GM06990 (cell line): Measurements from ENCODE around the gene FLNC.

Experiments
- DNase-seq: peaks from one replicate; pipeline ENCODE4 v3.0.0-alpha.2; 2011; ENCODE audit not compliant: insufficient read length; ENCODE audit errors: extremely low read depth
- H3K27me3 ChIP-seq: replicated peaks from 2 replicates; pipeline ENCODE4 v1.6.0; 2011; ENCODE audit warnings: low read length; ENCODE audit not compliant: control insufficient read depth, insufficient read depth
- H3K36me3 ChIP-seq: 2 replicates; pipeline ENCODE4 v1.5.1; 2011; ENCODE audit warnings: low read length; ENCODE audit not compliant: control insufficient read depth, insufficient read depth
- H3K4me3 ChIP-seq: replicated peaks from 2 replicates; pipeline ENCODE4 v1.5.1; 2011; ENCODE audit warnings: low read depth, mild to moderate bottlenecking, control low read depth, low read length
- CTCF ChIP-seq: IDR thresholded peaks from 2 replicates; pipeline ENCODE4 v1.5.1; 2011; ENCODE audit warnings: low read length, control low read depth, mild to moderate bottlenecking, inconsistent platforms; ENCODE audit not compliant: insufficient read depth, poor library complexity, severe bottlenecking

The FLNC gene

DNA sequence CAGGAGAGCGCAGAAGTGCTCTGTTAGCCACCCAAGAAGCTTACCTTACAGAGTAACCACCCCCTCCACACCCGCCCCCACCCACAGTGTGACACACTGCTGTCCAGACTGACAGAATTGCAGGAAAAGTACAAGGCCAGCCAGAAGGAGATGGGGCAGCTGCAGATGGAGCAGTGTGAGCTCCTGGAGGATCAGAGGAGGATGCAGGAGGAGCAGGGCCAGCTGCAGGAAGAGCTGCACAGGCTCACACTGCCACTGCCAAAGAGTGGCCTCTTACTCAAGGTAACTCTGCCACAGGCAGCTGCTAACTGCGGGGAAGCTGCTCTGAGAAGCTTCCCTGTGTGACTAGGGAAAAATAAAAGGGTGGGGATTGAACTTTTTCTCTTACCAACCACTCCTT, 20.8 kb upstream of the FLNC start:
- no peak for DNase-seq
- no peaks in the 10 kb centered on the region; the same call in 1 of the 2 replicates for H3K36me3 ChIP-seq
- no peak for TF ChIP-seq CTCF

GRCh38 chr7:128810473-128810872, 19.7 kb upstream of the FLNC start:
- no peak for TF ChIP-seq CTCF
- no peak for DNase-seq
- Histone ChIP-seq H3K36me3 (no peaks in the 10 kb centered on the region; the same call in 1 of the 2 replicates), H3K27me3 (no peaks in the 10 kb centered on the region), H3K4me3 (no peak overlapping the region)

More for the DNA sequence above, 20.8 kb upstream of the FLNC start:
- no peaks in the 10 kb centered on the region for H3K27me3 ChIP-seq
- no peak overlapping the region for H3K4me3 ChIP-seq

- DNase-seq = no peak
- TF ChIP-seq CTCF = no peak
- no peak overlapping the region for H3K4me3 ChIP-seq
- H3K27me3 ChIP-seq = peaks cover 2% of the 10 kb centered on the region
- no peaks in the 10 kb centered on the region; the same call in 1 of the 2 replicates for H3K36me3 ChIP-seq
Observed at GRCh38 chr7:128810997-128811396, 19.2 kb upstream of the FLNC start.

DNA sequence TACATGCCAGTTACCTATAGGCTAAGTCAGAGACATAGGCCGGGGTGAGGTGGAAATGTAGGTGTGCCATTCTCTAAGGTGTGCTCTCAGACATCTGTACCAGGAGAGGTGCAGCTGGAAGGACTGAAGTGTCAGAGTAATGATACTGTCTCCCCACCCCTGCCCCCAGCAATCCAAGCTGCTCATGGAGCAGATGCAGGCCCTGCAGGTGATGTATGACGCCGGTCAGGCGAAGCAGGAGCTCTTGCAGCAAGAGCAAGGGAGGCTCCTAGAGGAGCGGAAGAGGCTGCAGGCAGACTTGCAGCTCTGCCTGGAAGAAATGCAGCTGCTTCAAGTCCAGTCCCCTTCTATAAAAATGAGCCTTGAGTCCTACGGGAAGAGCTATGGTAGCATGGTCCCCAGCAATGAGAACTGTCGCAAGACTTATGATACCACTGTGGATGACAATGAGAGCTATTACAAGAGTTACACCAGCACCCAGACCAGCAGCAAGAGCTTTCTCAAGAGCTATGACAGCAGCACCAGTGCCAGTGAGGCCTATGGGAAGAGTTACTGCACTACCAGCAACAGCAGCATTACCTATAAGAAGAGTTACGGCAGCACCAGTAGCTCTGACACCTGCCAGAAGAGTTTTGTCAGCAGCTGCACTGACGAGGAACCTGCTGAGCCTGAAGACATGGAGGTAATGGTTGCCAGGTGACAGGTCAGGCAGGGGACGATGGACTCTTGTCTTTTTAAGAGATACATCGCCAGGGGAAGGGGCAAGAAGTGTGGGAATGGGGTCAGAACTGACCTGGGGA, 18.4 kb upstream of the FLNC start:
- no peak overlapping the region for H3K4me3 ChIP-seq
- no peak for DNase-seq
- H3K27me3 ChIP-seq = peaks cover 4% of the 10 kb centered on the region
- no peaks in the 10 kb centered on the region; the same call in 1 of the 2 replicates for H3K36me3 ChIP-seq
- no peak for TF ChIP-seq CTCF

DNA sequence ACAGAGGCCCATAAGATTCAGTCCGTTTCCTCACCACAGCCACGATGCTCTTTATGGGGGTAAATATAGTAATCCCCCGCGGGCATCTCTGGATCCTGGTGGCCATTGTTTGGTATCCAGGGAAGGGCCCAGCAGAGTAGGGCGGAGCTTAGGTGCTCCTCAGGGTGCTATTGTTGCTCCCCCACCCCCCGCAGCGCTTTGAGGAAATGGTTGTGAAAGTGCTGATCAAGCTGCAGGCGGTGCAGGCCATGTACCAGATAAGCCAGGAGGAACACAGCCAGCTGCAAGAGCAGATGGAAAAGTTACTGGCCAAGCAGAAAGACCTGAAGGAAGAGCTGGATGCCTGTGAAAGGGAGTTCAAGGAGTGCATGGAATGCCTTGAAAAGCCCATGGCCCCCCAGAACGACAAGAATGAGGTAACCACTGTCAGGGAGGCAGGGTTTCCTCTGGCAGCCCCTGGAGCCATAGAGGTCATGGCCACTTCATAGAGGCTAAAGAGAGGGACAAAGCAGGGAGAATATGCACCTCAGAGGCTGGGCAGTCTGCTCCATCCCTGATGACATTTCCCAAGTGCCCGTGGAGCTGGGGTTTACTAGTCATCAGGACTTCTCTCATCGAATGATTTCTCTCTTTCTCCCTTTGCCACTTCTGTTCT, 17.6 kb upstream of the FLNC start:
- no peak for DNase-seq
- TF ChIP-seq CTCF = no peak

More for the DNA sequence above, 17.6 kb upstream of the FLNC start:
- Histone ChIP-seq H3K4me3 (no peak overlapping the region), H3K36me3 (no peaks in the 10 kb centered on the region), H3K27me3 (peaks cover 4% of the 10 kb centered on the region)
